Adrenal gland (tissue), 12 donors: ENCODE results near the gene PSME4. TPM values are rescaled to one million over a fixed set of nuclear protein-coding genes. Genes with fewer than 3 reads are reported as not detected.

Experiments
- DNase-seq, 7 donors: peaks; one replicate each; pipeline ENCODE4 v3.0.0-alpha.2; 2019 to 2020
- H3K27ac ChIP-seq, 5 donors: fragments of 200-600 bp; sonication (generic) in 4 of 5; 1 replicate in 3 of 5; 2 replicates in 2 of 5; pipeline versions ENCODE4 v1.5.1 to v1.8.0; 2016 to 2020; ENCODE audit warnings: mild to moderate bottlenecking in 1 of 5
- H3K27me3 ChIP-seq: fragments of 200-600 bp; 2 replicates; pipeline ENCODE4 v1.8.0; 2021
- H3K36me3 ChIP-seq, 2 donors: fragments of 200-600 bp; replicated peaks in 1 of 2; 1 replicate in 1 of 2; 2 replicates in 1 of 2; pipeline versions ENCODE4 v1.5.1 to v1.8.0; 2018 to 2022
- H3K4me1 ChIP-seq, 2 donors: fragments of 200-600 bp; replicated peaks in 1 of 2; 1 replicate in 1 of 2; 2 replicates in 1 of 2; pipeline versions ENCODE4 v1.5.1 to v1.8.0; 2018 to 2021
- H3K4me3 ChIP-seq, 4 donors: fragments of 200-600 bp; sonication (generic) in 3 of 4; one replicate each; pipeline ENCODE4 v1.5.1; 2016 to 2018
- H3K9me3 ChIP-seq, 3 donors: fragments of 200-600 bp; sonication (generic) in 1 of 3; replicated peaks in 1 of 3; 1 replicate in 2 of 3; 2 replicates in 1 of 3; pipeline versions ENCODE4 v1.5.1 to v1.8.0; 2016 to 2021
- CTCF ChIP-seq, 6 experiments: fragments of 450-650 bp in 4 of 6; fragments of 200-600 bp in 2 of 6; sonication (generic) in 1 of 6; IDR thresholded peaks; 1 replicate in 5 of 6; 2 replicates in 1 of 6; pipeline versions ENCODE4 v1.5.1 to v1.8.0; 2016 to 2021; ENCODE audit warnings: antibody characterized with exemption in 6 of 6, mild to moderate bottlenecking in 2 of 6, moderate library complexity in 1 of 6
- POLR2A ChIP-seq, 2 donors: fragments of 450-650 bp; IDR thresholded peaks; one replicate each; pipeline ENCODE4 v1.6.1; 2017; ENCODE audit warnings: antibody characterized with exemption in 2 of 2, mild to moderate bottlenecking in 2 of 2, moderate library complexity in 1 of 2
- WGBS, 4 donors: extraction: QIAGEN DNeasy Blood & Tissue Kit in 2 of 4; methylation state at CpG; one replicate each; pipeline versions ENCODE4 v1.1.5 to v1.1.7; 2013 to 2017; 5-methylcytosine and 5-hydroxymethylcytosine counted together
- intact Hi-C, 2 donors: fragments of 100-400 bp; cut with DNase I; formaldehyde crosslinking; loops; one replicate each; pipeline versions ENCODE4 v1.14.1 to v1.15.0; 2022 to 2023
- polyA plus RNA-seq, 3 donors: library from polyadenylated mRNA; stranded (reverse); fragments of 200-250 nt in 2 of 3; fragments of 350-450 nt in 1 of 3; fragmentation: Illumina TruSeq in 1 of 3; extraction: RNeasy Lipid Tissue Mini Kit (QIAGEN cat#74804) in 1 of 3; gene quantifications; one replicate each; pipeline ENCODE4 v1.2.3, GENCODE V29; 2013 to 2014
- total RNA-seq, 9 donors: library from RNA; depleted of rRNA in 4 of 9; stranded (reverse); fragments of >200 nt in 4 of 9; fragments of 120-200 nt in 1 of 9; fragmentation: NEBNext Ultra II Directional in 1 of 9; extraction: Animal tissue kit (Norgen Biotek cat#: 25700) in 1 of 9; gene quantifications; one replicate each; pipeline versions ENCODE4 v1.1.0 to v1.2.4, GENCODE V29; 2013 to 2023
- donor health status: healthy with polysubstance abuse.
- donor health status: Bipolar disorder and iron deficiency.
- donor health status: DM: yes; HTN: yes; CAD: no.
- donor health status: DM: no; HTN: no; CAD: no.
- donor health status: DM: no; HTN: no; CAD: no.
- donor health status: DM: yes; HTN: yes; CAD: no.

The PSME4 gene
- total and polyA plus RNA-seq, 12 donors, result 23.9 to 54.9 (median 41.9) TPM

DNA sequence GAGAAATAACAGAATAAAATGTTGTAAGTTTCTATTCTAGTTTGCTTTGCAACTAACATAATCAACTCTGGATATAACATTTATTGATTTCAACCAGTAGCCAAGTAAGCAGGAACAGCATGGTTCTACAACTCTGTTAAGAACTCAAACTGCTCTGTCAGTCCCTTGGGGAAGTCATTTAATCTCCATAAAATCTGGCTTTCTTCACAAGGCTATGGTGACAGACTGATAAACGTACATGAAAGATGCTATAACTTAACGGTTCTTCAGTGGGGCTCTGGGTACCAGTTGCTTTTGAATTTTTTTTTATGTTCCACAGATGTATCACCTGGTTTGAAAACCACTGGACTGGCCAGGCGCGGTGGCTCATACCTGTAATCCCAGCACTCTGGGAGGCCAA is 10.3 kb downstream of the PSME4 start:
- no peak for TF ChIP-seq POLR2A (IDR thresholded peaks at IDR 0.05)
- no peak for TF ChIP-seq CTCF (IDR thresholded peaks at IDR 0.05)
- H3K9me3 ChIP-seq, result no peaks in the 10 kb centered on the region
- intact Hi-C loops, result loop anchor here in 1 of 2 donors (10.0 kb wide), 1 partner anchor 124 kb away; no protein-coding TSS in a partner anchor
- no peak overlapping the region for H3K27ac ChIP-seq
- DNase-seq, result no peak
- H3K27me3 ChIP-seq, result no peaks in the 10 kb centered on the region
- H3K4me1 ChIP-seq, result peaks cover 5 to 22% of the 10 kb centered on the region in 2 donors
- no peak overlapping the region for H3K4me3 ChIP-seq
- no peaks in the 10 kb centered on the region for H3K36me3 ChIP-seq
- WGBS, 4 donors, result 61 to 66% (median 63%) methylated on average over 4 of the region's 4 CpGs

GRCh38 chr2:53958443-53958842 is 12.3 kb downstream of the PSME4 start:
- Histone ChIP-seq H3K27me3 (no peaks in the 10 kb centered on the region), H3K4me3 (no peak overlapping the region), H3K27ac (no peak overlapping the region), H3K36me3 (no peaks in the 10 kb centered on the region), H3K9me3 (no peaks in the 10 kb centered on the region), H3K4me1 (peaks cover 0 to 14% of the 10 kb centered on the region in 2 donors)
- TF ChIP-seq POLR2A (IDR thresholded peaks at IDR 0.05), result no peak
- no peak for TF ChIP-seq CTCF (IDR thresholded peaks at IDR 0.05)
- DNase-seq, result no peak
- intact Hi-C loops, result no loop called here
- 90 to 96% (median 94%) methylated on average over 2 of the region's 2 CpGs for WGBS, 4 donors

DNA sequence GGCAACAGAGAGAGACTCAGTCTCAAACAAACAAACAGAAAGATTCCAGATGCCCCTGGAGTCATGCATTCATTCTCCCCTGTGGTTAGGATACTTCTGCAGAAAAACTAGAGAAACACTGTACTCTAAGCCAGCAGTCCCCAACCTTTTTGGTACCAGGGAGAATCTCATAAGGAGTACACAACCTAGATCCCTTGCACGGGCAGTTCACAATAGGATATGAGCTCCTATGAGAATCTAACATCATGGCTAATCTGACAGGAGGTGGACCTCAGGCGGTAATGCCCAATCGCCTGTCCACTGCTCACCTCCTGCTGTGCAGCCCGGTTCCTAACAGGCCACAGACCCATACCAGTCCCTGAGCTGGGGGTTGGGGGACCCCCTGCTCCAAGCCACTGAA is 18.3 kb downstream of the PSME4 start:
- WGBS, 4 donors, result 91 to 100% (median 99%) methylated on average over 1 to 4 of the region's 4 CpGs
- H3K9me3 ChIP-seq, result no peaks in the 10 kb centered on the region
- intact Hi-C loops, result no loop called here

DNA sequence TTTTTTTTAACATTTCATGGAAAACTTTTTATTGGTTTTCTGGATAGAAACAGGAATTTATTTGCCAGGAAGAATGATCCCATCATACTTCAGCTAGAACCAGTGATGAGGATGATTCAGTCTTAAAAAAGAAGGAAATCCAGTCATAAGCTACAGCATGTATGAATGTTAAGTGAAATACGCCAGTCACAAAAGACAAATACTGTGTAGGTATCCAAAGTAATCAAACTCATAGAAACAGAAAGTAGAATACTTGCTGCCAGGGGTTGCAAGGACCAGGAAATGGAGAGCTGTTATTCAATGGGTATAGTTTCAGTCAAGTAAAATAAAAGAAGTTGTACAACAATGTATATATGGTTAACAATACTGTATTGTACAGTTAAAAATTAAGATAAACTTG is 21.3 kb downstream of the PSME4 start:
- H3K27ac ChIP-seq, result no peak overlapping the region
- DNase-seq, result no peak
- H3K9me3 ChIP-seq, result no peaks in the 10 kb centered on the region
- 91 to 97% (median 93%) methylated on average over 1 of the region's 1 CpG for WGBS, 4 donors
- TF ChIP-seq CTCF (IDR thresholded peaks at IDR 0.05) (no peak), POLR2A (IDR thresholded peaks at IDR 0.05) (no peak)
- no peak overlapping the region for H3K4me3 ChIP-seq
- peaks cover 13% of the 10 kb centered on the region in 2 donors for H3K4me1 ChIP-seq
- no peaks in the 10 kb centered on the region for H3K27me3 ChIP-seq
- no peaks in the 10 kb centered on the region for H3K36me3 ChIP-seq
- intact Hi-C loops, result no loop called here

More for the DNA sequence above, 18.3 kb downstream of the PSME4 start:
- no peak overlapping the region for H3K4me3 ChIP-seq
- H3K27me3 ChIP-seq, result no peaks in the 10 kb centered on the region
- H3K27ac ChIP-seq, result no peak overlapping the region
- no peaks in the 10 kb centered on the region for H3K36me3 ChIP-seq
- H3K4me1 ChIP-seq, result no peaks in the 10 kb centered on the region
- DNase-seq, result no peak
- TF ChIP-seq POLR2A (IDR thresholded peaks at IDR 0.05) (no peak), CTCF (IDR thresholded peaks at IDR 0.05) (no peak)
